ENCODE results near the gene CRACR2A. TPM values are rescaled to one million over a fixed set of nuclear protein-coding genes. Genes with fewer than 3 reads are reported as not detected.

Gene CRACR2A
- total and polyA plus RNA-seq, 2 of the 4 experiments (the other 2 are of a cell fraction) = 0.54 to 0.60 TPM

- no peaks in the 10 kb centered on the region for H3K36me3 ChIP-seq (ENCODE audit: control insufficient read depth, insufficient read depth, low read length)
- H2AK5ac ChIP-seq (ENCODE audit: low read depth, low read length) = no peak overlapping the region
- no peak overlapping the region for H2AK9ac ChIP-seq (replicated peaks; ENCODE audit: low read depth, low read length, poor library complexity)
- no peak for TF ChIP-seq RCOR1 (IDR thresholded peaks at IDR 0.05; ENCODE audit: insufficient replicate concordance, low read length)
- no peak for TF ChIP-seq CTCF (conservative IDR thresholded peaks at IDR 0.05; ENCODE audit: low read depth, low read length)
- TF ChIP-seq ELK1 (IDR thresholded peaks at IDR 0.05; ENCODE audit: borderline replicate concordance, low read depth, low read length) = no peak
- no peak for TF ChIP-seq CHD1 (IDR thresholded peaks at IDR 0.05; ENCODE audit: low read depth, low read length)
- TF ChIP-seq MAZ (IDR thresholded peaks at IDR 0.05; ENCODE audit: borderline replicate concordance, low read depth, low read length) = no peak
- TF ChIP-seq SMC3 (IDR thresholded peaks at IDR 0.05; ENCODE audit: low read depth, low read length) = no peak
- TF ChIP-seq USF2 (IDR thresholded peaks at IDR 0.05; ENCODE audit: low read depth, low read length) = no peak
- no peak for TF ChIP-seq NFE2L2 (IDR thresholded peaks at IDR 0.05; ENCODE audit: low read depth, low read length)
- no peak for TF ChIP-seq CEBPB (IDR thresholded peaks at IDR 0.05; ENCODE audit: low read depth, low read length)
- TF ChIP-seq RAD21 (IDR thresholded peaks at IDR 0.05; ENCODE audit: low read length) = no peak
- TF ChIP-seq FOS (IDR thresholded peaks at IDR 0.05; ENCODE audit: low read depth, low read length) = no peak
- TF ChIP-seq BHLHE40 (IDR thresholded peaks at IDR 0.05; ENCODE audit: low read depth, low read length) = no peak
- TF ChIP-seq RFX5 (IDR thresholded peaks at IDR 0.05; ENCODE audit: low read depth, low read length) = no peak
- TF ChIP-seq MXI1 (IDR thresholded peaks at IDR 0.05; ENCODE audit: borderline replicate concordance, low read depth, low read length) = no peak
- no peak for TF ChIP-seq POLR2A (IDR thresholded peaks at IDR 0.05; ENCODE audit: low read depth, low read length)
- ATAC-seq (ENCODE audit: low read depth) (no peak), DNase-seq (no peak)
- intact Hi-C loops (cut with micrococcal nuclease) (no loop called here), dilution Hi-C loops (cut with HindIII; ENCODE audit: low sequenced_read_pairs, unreplicated experiment) (no loop called here), in situ Hi-C loops (cut with MboI; ENCODE audit: low sequenced_read_pairs) (no loop called here)
- 75% methylated on average over 4 of the region's 5 CpGs; no CpG with 5 or more reads in 1 of the 2 experiments for WGBS, 2 experiments (ENCODE audit: extremely low coverage in 2 of 2, insufficient read length in 1 of 2)
- POLR2A ChIA-PET (ENCODE audit: unreplicated experiment) = no interaction called here
- no peak overlapping the region for H3K4me3 ChIP-seq (ENCODE audit: insufficient read depth, low read depth, low read length)
- no TSS peak for BruUV-seq (replicated peaks)
- H3K4me2 ChIP-seq (ENCODE audit: low read depth, low read length) = no peak overlapping the region
- H2BK120ac ChIP-seq (ENCODE audit: low read depth, low read length) = no peak overlapping the region
- H4K5ac ChIP-seq (ENCODE audit: low read depth, low read length) = no peak overlapping the region
- CTCF ChIA-PET = no interaction called here
- H3K79me1 ChIP-seq (ENCODE audit: low read depth in 1 of 2, low read length in 2 of 2) = no peaks in the 10 kb centered on the region
- H3K27me3 ChIP-seq (ENCODE audit: control insufficient read depth, insufficient read depth, low read length) = peaks cover 15% of the 10 kb centered on the region
- H2BK5ac ChIP-seq (ENCODE audit: low read depth, low read length, poor library complexity, severe bottlenecking) = no peak overlapping the region
- no peak overlapping the region for H3K23ac ChIP-seq (ENCODE audit: low read depth, low read length)
- H2BK15ac ChIP-seq (ENCODE audit: low read depth, low read length) = no peak overlapping the region
- no peak overlapping the region for H4K8ac ChIP-seq (ENCODE audit: low read depth in 2 of 2, low read length in 2 of 2)
- no peak overlapping the region for H3K56ac ChIP-seq (ENCODE audit: extremely low read depth, insufficient read depth, low read length)
- no peak overlapping the region for H3K18ac ChIP-seq (ENCODE audit: low read depth, low read length)
- H3K9me3 ChIP-seq (ENCODE audit: control insufficient read depth, insufficient read depth, low read length) = no peaks in the 10 kb centered on the region
- no peak overlapping the region for H3K4ac ChIP-seq (ENCODE audit: low read depth, low read length)
- H4K20me1 ChIP-seq (ENCODE audit: insufficient read depth, low read length) = no peaks in the 10 kb centered on the region
- H2AFZ ChIP-seq (replicated peaks; ENCODE audit: low read length, poor library complexity) = no peak overlapping the region
- H3K14ac ChIP-seq (replicated peaks; ENCODE audit: low read depth, low read length) = no peak overlapping the region
- no peak overlapping the region for H3K9ac ChIP-seq (ENCODE audit: low read depth, low read length)
- H3K27ac ChIP-seq (ENCODE audit: insufficient read depth, low read length) = no peak overlapping the region
- no peak overlapping the region for H2BK20ac ChIP-seq (ENCODE audit: low read depth, low read length)
- H3K4me1 ChIP-seq (ENCODE audit: control insufficient read depth, insufficient read depth, low read length) = no peaks in the 10 kb centered on the region
- H3K9me1 ChIP-seq (ENCODE audit: insufficient read depth, low read length) = no peaks in the 10 kb centered on the region
- no peak overlapping the region for H4K91ac ChIP-seq (ENCODE audit: insufficient read depth, low read depth, low read length)
Observed at GRCh38 chr12:3647504-3647903, 105.4 kb downstream of the CRACR2A start.

All from IMR-90 (cell line).